DMS79 treated with DMSO at 0.1 percent for 48 hours (cell line): Measurements from ENCODE around the gene FGF21.

Source experiments
- DNase-seq: peaks from one replicate; lab custom pipeline; 2025; lab: John Stamatoyannopoulos, UW

FGF21 gene

GRCh38 chr19:48728911-48729664, 26.2 kb upstream of the FGF21 start:
- no peak for DNase-seq

- no peak for DNase-seq
These were observed 23.9 kb upstream of the FGF21 start for GRCh38 chr19:48731452-48731851.

GRCh38 chr19:48734625-48735024, 20.7 kb upstream of the FGF21 start:
- DNase-seq, result no peak

- peak; percentile 48 for DNase-seq
These were observed 20.2 kb upstream of the FGF21 start for GRCh38 chr19:48735031-48735615.

- DNase-seq, result no peak
These were observed 17.8 kb upstream of the FGF21 start for GRCh38 chr19:48737360-48737998.

GRCh38 chr19:48738557-48739403, 16.5 kb upstream of the FGF21 start:
- DNase-seq, result peak; percentile 84

- peak; percentile 55 for DNase-seq
These were observed 15.7 kb upstream of the FGF21 start for GRCh38 chr19:48739404-48740163.

- DNase-seq, result no peak
These were observed 15.0 kb upstream of the FGF21 start, which contains the start of gene RASIP1 for GRCh38 chr19:48740164-48740972. Gene RASIP1, minus strand, starts transcription at chr19:48740610. Its CDS starts 328 bp downstream, at chr19:48740282.

GRCh38 chr19:48741129-48741999, 14.0 kb upstream of the FGF21 start:
- DNase-seq, result no peak

GRCh38 chr19:48742096-48742495, 13.2 kb upstream of the FGF21 start:
- DNase-seq, result no peak

- DNase-seq, result no peak
These were observed 9.9 kb upstream of the FGF21 start for GRCh38 chr19:48745208-48745995.

- no peak for DNase-seq
These were observed 9.2 kb upstream of the FGF21 start for GRCh38 chr19:48746110-48746509.

GRCh38 chr19:48746738-48747575, 8.4 kb upstream of the FGF21 start, which contains the start of gene IZUMO1:
Gene IZUMO1, minus strand, starts transcription at chr19:48746909. Its CDS starts 1,050 bp downstream, at chr19:48745859.
- DNase-seq, result no peak

GRCh38 chr19:48749571-48750198, 5.6 kb upstream of the FGF21 start:
- no peak for DNase-seq

GRCh38 chr19:48750351-48750750, 5.0 kb upstream of the FGF21 start:
- no peak for DNase-seq

- DNase-seq, result no peak
These were observed 4.4 kb upstream of the FGF21 start for GRCh38 chr19:48750771-48751504.
